GM23338 (cell line): ENCODE results near the gene KRT71. TPM values are rescaled to one million over a fixed set of nuclear protein-coding genes. Genes with fewer than 3 reads are reported as not detected.

Source experiments
- ATAC-seq: fragments of 200-7000 bp; cut with Tn5 transposase; 3 replicates; pipeline ENCODE4 v1.9.1; 2020
- DNase-seq: peaks from one replicate; pipeline ENCODE4 v3.0.0-alpha.2; 2015; ENCODE audit warnings: low spot score
- H2AFZ ChIP-seq: fragments of 200-600 bp; sonication (generic); 2 replicates; pipeline ENCODE4 v1.8.0; 2016; ENCODE audit warnings: antibody characterized with exemption, mild to moderate bottlenecking, moderate library complexity
- H3F3A ChIP-seq: fragments of 200-600 bp; sonication (generic); replicated peaks from 2 replicates; pipeline ENCODE4 v1.8.0; 2017; ENCODE audit warnings: antibody characterized with exemption, mixed run types, low read depth
- H3K27ac ChIP-seq: fragments of 200-600 bp; sonication (generic); 2 replicates; pipeline ENCODE4 v1.6.1; 2016; ENCODE audit warnings: low read depth
- H3K27me3 ChIP-seq: fragments of 200-600 bp; sonication (generic); 2 replicates; pipeline ENCODE4 v1.8.0; 2016; ENCODE audit warnings: mild to moderate bottlenecking, mixed run types, moderate library complexity; ENCODE audit not compliant: insufficient read depth
- H3K36me3 ChIP-seq: fragments of 200-600 bp; sonication (generic); 2 replicates; pipeline ENCODE4 v1.8.0; 2016; ENCODE audit warnings: mild to moderate bottlenecking; ENCODE audit not compliant: insufficient read depth
- H3K4me1 ChIP-seq: fragments of 200-600 bp; sonication (generic); 2 replicates; pipeline ENCODE4 v1.8.0; 2016; ENCODE audit warnings: mild to moderate bottlenecking, moderate library complexity; ENCODE audit not compliant: insufficient read depth
- H3K4me2 ChIP-seq: fragments of 200-600 bp; sonication (generic); 2 replicates; pipeline ENCODE4 v1.7.1; 2017; ENCODE audit warnings: mixed run types
- H3K4me3 ChIP-seq: fragments of 200-600 bp; sonication (generic); 2 replicates; pipeline ENCODE4 v1.6.1; 2016; ENCODE audit warnings: mixed run types
- H3K79me2 ChIP-seq: fragments of 200-600 bp; sonication (generic); replicated peaks from 2 replicates; pipeline ENCODE4 v1.8.0; 2017; ENCODE audit warnings: mild to moderate bottlenecking; ENCODE audit not compliant: insufficient read depth
- H3K9me2 ChIP-seq: fragments of 200-600 bp; sonication (generic); 2 replicates; pipeline ENCODE4 v1.8.0; 2017; ENCODE audit not compliant: insufficient read depth
- H4K20me1 ChIP-seq: fragments of 200-600 bp; sonication (generic); replicated peaks from 2 replicates; pipeline ENCODE4 v1.8.0; 2017; ENCODE audit warnings: mild to moderate bottlenecking; ENCODE audit not compliant: insufficient read depth
- H3K27ac Mint-ChIP-seq: 2 replicates; pipeline ENCODE4 v1.8.0; 2020; ENCODE audit warnings: inconsistent platforms, mild to moderate bottlenecking, moderate library complexity, mixed read lengths
- H3K27me3 Mint-ChIP-seq: 3 replicates; pipeline ENCODE4 v1.8.0; 2022; ENCODE audit warnings: low read depth, mild to moderate bottlenecking, moderate library complexity, mixed read lengths, inconsistent platforms; ENCODE audit not compliant: insufficient read depth, poor library complexity
- H3K36me3 Mint-ChIP-seq: 3 replicates; pipeline ENCODE4 v1.8.0; 2021; ENCODE audit warnings: low read depth, mild to moderate bottlenecking, inconsistent platforms, moderate library complexity, mixed read lengths
- H3K4me1 Mint-ChIP-seq: 3 replicates; pipeline ENCODE4 v1.8.0; 2020; ENCODE audit warnings: mild to moderate bottlenecking, inconsistent platforms, mixed read lengths
- H3K4me3 Mint-ChIP-seq: 3 replicates; pipeline ENCODE4 v1.8.0; 2021; ENCODE audit warnings: moderate library complexity, mild to moderate bottlenecking, inconsistent platforms, mixed read lengths
- H3K9me3 Mint-ChIP-seq: 3 replicates; pipeline ENCODE4 v1.8.0; 2020; ENCODE audit warnings: moderate library complexity, mild to moderate bottlenecking, inconsistent platforms, mixed read lengths
- CREB1 ChIP-seq: fragments of 250-450 bp; sonication (Bioruptor Pico); IDR thresholded peaks from 2 replicates; pipeline ENCODE4 v1.5.0; 2020; ENCODE audit warnings: low read depth, mild to moderate bottlenecking, moderate library complexity
- ETS1 ChIP-seq: IDR thresholded peaks from 2 replicates; pipeline ENCODE4 v1.6.1; 2016; ENCODE audit warnings: antibody characterized with exemption
- EZH2 ChIP-seq: fragments of 200-600 bp; sonication (generic); IDR thresholded peaks from one replicate; pipeline ENCODE4 v1.8.0; 2017; ENCODE audit warnings: antibody characterized with exemption, mild to moderate bottlenecking, low read depth; ENCODE audit not compliant: unreplicated experiment
- EZH2phosphoT487 ChIP-seq: fragments of 200-600 bp; sonication (generic); IDR thresholded peaks from one replicate; pipeline ENCODE4 v1.8.1; 2018; ENCODE audit warnings: antibody characterized with exemption; ENCODE audit not compliant: unreplicated experiment
- JUNB ChIP-seq: IDR thresholded peaks from one replicate; pipeline ENCODE4 v1.6.1; 2016; ENCODE audit warnings: antibody characterized with exemption; ENCODE audit not compliant: unreplicated experiment
- NANOG ChIP-seq: IDR thresholded peaks from 2 replicates; pipeline ENCODE4 v1.6.1; 2016; ENCODE audit warnings: antibody characterized with exemption, borderline replicate concordance
- POLR2AphosphoS5 ChIP-seq: IDR thresholded peaks from 2 replicates; pipeline ENCODE4 v1.6.1; 2016; ENCODE audit warnings: antibody characterized with exemption, low read depth
- STAT1 ChIP-seq: IDR thresholded peaks from one replicate; pipeline ENCODE4 v1.6.1; 2016; ENCODE audit warnings: antibody characterized with exemption; ENCODE audit not compliant: unreplicated experiment
- ZNF114 ChIP-seq: fragments of 250-450 bp; sonication (Bioruptor Pico); IDR thresholded peaks from 2 replicates; pipeline ENCODE4 v1.5.0; 2020; ENCODE audit warnings: mild to moderate bottlenecking, moderate library complexity
- ZNF331 ChIP-seq: fragments of 250-450 bp; sonication (Bioruptor Pico); IDR thresholded peaks from 2 replicates; pipeline ENCODE4 v1.5.0; 2020; ENCODE audit warnings: low read depth, mild to moderate bottlenecking, moderate library complexity
- ZNF462 ChIP-seq: fragments of 250-450 bp; sonication (Bioruptor Pico); IDR thresholded peaks from 2 replicates; pipeline ENCODE4 v1.5.0; 2020; ENCODE audit warnings: mild to moderate bottlenecking, moderate library complexity
- polyA plus RNA-seq: library from polyadenylated mRNA; unstranded; fragments of >200 nt; fragmentation: Nextera tagmentation; extraction: Ambion mirVana; gene quantifications from 2 replicates; pipeline ENCODE4 v1.2.1, GENCODE V29; 2016
- total RNA-seq: library from RNA; depleted of rRNA; stranded (reverse); fragments of >200 nt; shearing (Covaris generic); gene quantifications from 2 replicates; pipeline ENCODE4 v1.2.3, GENCODE V29; 2014
- TF ChIP-seq, protein P1 (sequence below), 2 experiments: fragments of 200-600 bp in 1 of 2; sonication (generic) in 1 of 2; conservative IDR thresholded peaks; 2 replicates each; pipeline versions ENCODE4 v1.5.1 to v1.6.1; 2016 to 2017; ENCODE audit warnings: antibody characterized with exemption in 2 of 2, low read depth in 2 of 2, mild to moderate bottlenecking in 2 of 2, moderate library complexity in 1 of 2
- TF ChIP-seq, protein P2 (sequence below): IDR thresholded peaks from one replicate; pipeline ENCODE4 v1.6.1; 2018; ENCODE audit warnings: antibody characterized with exemption; ENCODE audit not compliant: unreplicated experiment

The KRT71 gene
- total and polyA plus RNA-seq, 2 experiments from 2014 or later = not detected

- Histone ChIP-seq H3K79me2 (no peaks in the 10 kb centered on the region), H2AFZ (no peak overlapping the region), H3K9me2 (no peaks in the 10 kb centered on the region), H3K4me3 (no peak overlapping the region), H3K4me2 (no peak overlapping the region), H4K20me1 (no peaks in the 10 kb centered on the region), H3K27me3 (no peaks in the 10 kb centered on the region), H3K36me3 (no peaks in the 10 kb centered on the region), H3F3A (no peaks in the 10 kb centered on the region), H3K4me1 (no peaks in the 10 kb centered on the region), H3K27ac (no peak overlapping the region)
- no peak for ATAC-seq
- DNase-seq = no peak
- Mint-ChIP-seq H3K9me3 (peaks cover 35% of the 10 kb centered on the region), H3K27me3 (peaks cover 2% of the 10 kb centered on the region), H3K4me3 (no peak overlapping the region), H3K36me3 (peaks cover 18% of the 10 kb centered on the region), H3K4me1 (0 out of 3 replicates have a peak, but pooled peaks cover 4% of the 10 kb centered on the region), H3K27ac (no peak overlapping the region)
- TF ChIP-seq ZNF114 (no peak), CREB1 (no peak), JUNB (no peak), EZH2 (no peak), STAT1 (no peak), EZH2phosphoT487 (no peak), ETS1 (no peak), POLR2AphosphoS5 (no peak), ZNF331 (CRISPR knock-in tag) (no peak), NANOG (no peak), ZNF462 (no peak)
- TF ChIP-seq, protein P1, sequence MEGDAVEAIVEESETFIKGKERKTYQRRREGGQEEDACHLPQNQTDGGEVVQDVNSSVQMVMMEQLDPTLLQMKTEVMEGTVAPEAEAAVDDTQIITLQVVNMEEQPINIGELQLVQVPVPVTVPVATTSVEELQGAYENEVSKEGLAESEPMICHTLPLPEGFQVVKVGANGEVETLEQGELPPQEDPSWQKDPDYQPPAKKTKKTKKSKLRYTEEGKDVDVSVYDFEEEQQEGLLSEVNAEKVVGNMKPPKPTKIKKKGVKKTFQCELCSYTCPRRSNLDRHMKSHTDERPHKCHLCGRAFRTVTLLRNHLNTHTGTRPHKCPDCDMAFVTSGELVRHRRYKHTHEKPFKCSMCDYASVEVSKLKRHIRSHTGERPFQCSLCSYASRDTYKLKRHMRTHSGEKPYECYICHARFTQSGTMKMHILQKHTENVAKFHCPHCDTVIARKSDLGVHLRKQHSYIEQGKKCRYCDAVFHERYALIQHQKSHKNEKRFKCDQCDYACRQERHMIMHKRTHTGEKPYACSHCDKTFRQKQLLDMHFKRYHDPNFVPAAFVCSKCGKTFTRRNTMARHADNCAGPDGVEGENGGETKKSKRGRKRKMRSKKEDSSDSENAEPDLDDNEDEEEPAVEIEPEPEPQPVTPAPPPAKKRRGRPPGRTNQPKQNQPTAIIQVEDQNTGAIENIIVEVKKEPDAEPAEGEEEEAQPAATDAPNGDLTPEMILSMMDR (conservative IDR thresholded peaks at IDR 0.05; ENCODE audit: low read depth in 2 of 2) = no peak
- TF ChIP-seq, protein P2, sequence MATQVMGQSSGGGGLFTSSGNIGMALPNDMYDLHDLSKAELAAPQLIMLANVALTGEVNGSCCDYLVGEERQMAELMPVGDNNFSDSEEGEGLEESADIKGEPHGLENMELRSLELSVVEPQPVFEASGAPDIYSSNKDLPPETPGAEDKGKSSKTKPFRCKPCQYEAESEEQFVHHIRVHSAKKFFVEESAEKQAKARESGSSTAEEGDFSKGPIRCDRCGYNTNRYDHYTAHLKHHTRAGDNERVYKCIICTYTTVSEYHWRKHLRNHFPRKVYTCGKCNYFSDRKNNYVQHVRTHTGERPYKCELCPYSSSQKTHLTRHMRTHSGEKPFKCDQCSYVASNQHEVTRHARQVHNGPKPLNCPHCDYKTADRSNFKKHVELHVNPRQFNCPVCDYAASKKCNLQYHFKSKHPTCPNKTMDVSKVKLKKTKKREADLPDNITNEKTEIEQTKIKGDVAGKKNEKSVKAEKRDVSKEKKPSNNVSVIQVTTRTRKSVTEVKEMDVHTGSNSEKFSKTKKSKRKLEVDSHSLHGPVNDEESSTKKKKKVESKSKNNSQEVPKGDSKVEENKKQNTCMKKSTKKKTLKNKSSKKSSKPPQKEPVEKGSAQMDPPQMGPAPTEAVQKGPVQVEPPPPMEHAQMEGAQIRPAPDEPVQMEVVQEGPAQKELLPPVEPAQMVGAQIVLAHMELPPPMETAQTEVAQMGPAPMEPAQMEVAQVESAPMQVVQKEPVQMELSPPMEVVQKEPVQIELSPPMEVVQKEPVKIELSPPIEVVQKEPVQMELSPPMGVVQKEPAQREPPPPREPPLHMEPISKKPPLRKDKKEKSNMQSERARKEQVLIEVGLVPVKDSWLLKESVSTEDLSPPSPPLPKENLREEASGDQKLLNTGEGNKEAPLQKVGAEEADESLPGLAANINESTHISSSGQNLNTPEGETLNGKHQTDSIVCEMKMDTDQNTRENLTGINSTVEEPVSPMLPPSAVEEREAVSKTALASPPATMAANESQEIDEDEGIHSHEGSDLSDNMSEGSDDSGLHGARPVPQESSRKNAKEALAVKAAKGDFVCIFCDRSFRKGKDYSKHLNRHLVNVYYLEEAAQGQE = no peak
Observed at GRCh38 chr12:52590021-52590420, 37.1 kb upstream of the KRT71 start.
